ENCODE results near the gene KCNAB2. TPM values are rescaled to one million over a fixed set of nuclear protein-coding genes. Genes with fewer than 3 reads are reported as not detected.

KCNAB2 gene
- total RNA-seq, 1 experiment from 2014 or later = 10.3 TPM

DNA sequence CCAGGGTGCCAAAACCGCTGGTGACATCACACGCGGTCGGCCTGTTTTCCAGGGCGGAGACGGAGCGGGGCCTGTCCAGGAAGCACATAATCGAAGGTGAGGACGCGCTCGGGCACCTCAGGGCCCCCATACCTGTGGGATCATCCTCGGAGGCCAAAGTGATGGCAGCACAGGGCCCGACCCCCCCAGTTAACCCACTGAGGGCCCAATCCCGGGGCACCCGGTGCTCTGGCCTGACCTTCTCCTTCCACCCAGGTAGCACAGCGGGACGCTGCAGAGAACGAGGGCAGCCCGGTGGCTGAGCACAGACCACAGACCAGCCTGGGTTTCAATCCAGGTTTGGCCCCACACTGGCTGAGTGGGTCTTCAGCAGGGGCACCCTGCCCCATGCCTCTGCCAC, 43.3 kb downstream of the KCNAB2 start:
- Mint-ChIP-seq H3K9me3 (no peaks in the 10 kb centered on the region), H3K36me3 (no peaks in the 10 kb centered on the region), H3K4me3 (no peak overlapping the region), H3K4me1 (peaks cover 2% of the 10 kb centered on the region; the same call in 1 of the 2 replicates), H3K27me3 (ENCODE audit: low read depth) (no peaks in the 10 kb centered on the region), H3K27ac (no peak overlapping the region)
- DNase-seq (ENCODE audit: low spot score) = no peak
- ChIA-PET POLR2A (no interaction called here), CTCF (no interaction called here)
- no peak for TF ChIP-seq AFF4 (CRISPR knock-in tag; IDR thresholded peaks at IDR 0.05; ENCODE audit: borderline replicate concordance)
- TF ChIP-seq ZNF416 (CRISPR knock-in tag; IDR thresholded peaks at IDR 0.05) = no peak
- TF ChIP-seq, protein P1, sequence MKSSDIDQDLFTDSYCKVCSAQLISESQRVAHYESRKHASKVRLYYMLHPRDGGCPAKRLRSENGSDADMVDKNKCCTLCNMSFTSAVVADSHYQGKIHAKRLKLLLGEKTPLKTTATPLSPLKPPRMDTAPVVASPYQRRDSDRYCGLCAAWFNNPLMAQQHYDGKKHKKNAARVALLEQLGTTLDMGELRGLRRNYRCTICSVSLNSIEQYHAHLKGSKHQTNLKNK (CRISPR knock-in tag; IDR thresholded peaks at IDR 0.05) = no peak
- no peak for TF ChIP-seq FOXK1 (CRISPR knock-in tag; IDR thresholded peaks at IDR 0.05)
- TF ChIP-seq E2F4 (CRISPR knock-in tag; IDR thresholded peaks at IDR 0.05; ENCODE audit: borderline replicate concordance, low read depth) = no peak
- TF ChIP-seq JUN (CRISPR knock-in tag; IDR thresholded peaks at IDR 0.05) = no peak
- TF ChIP-seq NFYB (CRISPR knock-in tag; conservative IDR thresholded peaks at IDR 0.05; ENCODE audit: low read depth) = no peak
- TF ChIP-seq NR1H2 (CRISPR knock-in tag; IDR thresholded peaks at IDR 0.05) = no peak
- no peak for TF ChIP-seq CREB1 (CRISPR knock-in tag; IDR thresholded peaks at IDR 0.05)
- ATAC-seq = no peak

- ChIA-PET POLR2A (no interaction called here), CTCF (no interaction called here)
- H3K36me3 Mint-ChIP-seq = no peaks in the 10 kb centered on the region
- H3K27ac Mint-ChIP-seq = no peak overlapping the region
- H3K9me3 Mint-ChIP-seq = no peaks in the 10 kb centered on the region
- H3K4me1 Mint-ChIP-seq = no peaks in the 10 kb centered on the region
- DNase-seq (ENCODE audit: low spot score) = no peak
- TF ChIP-seq FOXK1 (CRISPR knock-in tag; IDR thresholded peaks at IDR 0.05) (no peak), PRRX2 (CRISPR knock-in tag; IDR thresholded peaks at IDR 0.05) (no peak), SMAD3 (CRISPR knock-in tag; IDR thresholded peaks at IDR 0.05; ENCODE audit: borderline replicate concordance) (no peak), ZNF416 (CRISPR knock-in tag; IDR thresholded peaks at IDR 0.05) (no peak), ZNF396 (CRISPR knock-in tag; IDR thresholded peaks at IDR 0.05; ENCODE audit: borderline replicate concordance) (no peak), ZNF121 (CRISPR knock-in tag; IDR thresholded peaks at IDR 0.05) (no peak), ZNF671 (CRISPR knock-in tag; IDR thresholded peaks at IDR 0.05) (no peak), TEAD1 (CRISPR knock-in tag; IDR thresholded peaks at IDR 0.05) (no peak), MYBL2 (CRISPR knock-in tag; IDR thresholded peaks at IDR 0.05) (no peak), SP1 (CRISPR knock-in tag; conservative IDR thresholded peaks at IDR 0.05) (no peak), NFYB (CRISPR knock-in tag; conservative IDR thresholded peaks at IDR 0.05; ENCODE audit: low read depth) (no peak), TCF7 (CRISPR knock-in tag; IDR thresholded peaks at IDR 0.05; ENCODE audit: low read depth) (no peak)
- TF ChIP-seq, protein P2, sequence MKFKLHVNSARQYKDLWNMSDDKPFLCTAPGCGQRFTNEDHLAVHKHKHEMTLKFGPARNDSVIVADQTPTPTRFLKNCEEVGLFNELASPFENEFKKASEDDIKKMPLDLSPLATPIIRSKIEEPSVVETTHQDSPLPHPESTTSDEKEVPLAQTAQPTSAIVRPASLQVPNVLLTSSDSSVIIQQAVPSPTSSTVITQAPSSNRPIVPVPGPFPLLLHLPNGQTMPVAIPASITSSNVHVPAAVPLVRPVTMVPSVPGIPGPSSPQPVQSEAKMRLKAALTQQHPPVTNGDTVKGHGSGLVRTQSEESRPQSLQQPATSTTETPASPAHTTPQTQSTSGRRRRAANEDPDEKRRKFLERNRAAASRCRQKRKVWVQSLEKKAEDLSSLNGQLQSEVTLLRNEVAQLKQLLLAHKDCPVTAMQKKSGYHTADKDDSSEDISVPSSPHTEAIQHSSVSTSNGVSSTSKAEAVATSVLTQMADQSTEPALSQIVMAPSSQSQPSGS (CRISPR knock-in tag; IDR thresholded peaks at IDR 0.05; ENCODE audit: borderline replicate concordance, low read depth) = no peak
- H3K4me3 Mint-ChIP-seq = no peak overlapping the region
- no peaks in the 10 kb centered on the region for H3K27me3 Mint-ChIP-seq (ENCODE audit: low read depth)
- no peak for ATAC-seq
Observed at GRCh38 chr1:6090288-6090687, 44.6 kb downstream of the KCNAB2 start.

All from WTC11 (cell line).